HFF-Myc (cell line): ENCODE measurements around the gene ABCG1.

Experiments
- DNase-seq: peaks from one replicate; pipeline ENCODE4 v3.0.0-alpha.2; 2011; ENCODE audit warnings: low read depth; ENCODE audit errors: extremely low read depth
- H3K4me3 ChIP-seq: replicated peaks from 2 replicates; pipeline ENCODE4 v1.5.1; 2011; ENCODE audit warnings: low read depth, mild to moderate bottlenecking, control low read depth, low read length
- CTCF ChIP-seq: IDR thresholded peaks from 2 replicates; pipeline ENCODE4 v1.5.1; 2012; ENCODE audit warnings: mild to moderate bottlenecking, low read depth, low read length, control low read depth; ENCODE audit errors: missing control alignments

The ABCG1 gene

DNA sequence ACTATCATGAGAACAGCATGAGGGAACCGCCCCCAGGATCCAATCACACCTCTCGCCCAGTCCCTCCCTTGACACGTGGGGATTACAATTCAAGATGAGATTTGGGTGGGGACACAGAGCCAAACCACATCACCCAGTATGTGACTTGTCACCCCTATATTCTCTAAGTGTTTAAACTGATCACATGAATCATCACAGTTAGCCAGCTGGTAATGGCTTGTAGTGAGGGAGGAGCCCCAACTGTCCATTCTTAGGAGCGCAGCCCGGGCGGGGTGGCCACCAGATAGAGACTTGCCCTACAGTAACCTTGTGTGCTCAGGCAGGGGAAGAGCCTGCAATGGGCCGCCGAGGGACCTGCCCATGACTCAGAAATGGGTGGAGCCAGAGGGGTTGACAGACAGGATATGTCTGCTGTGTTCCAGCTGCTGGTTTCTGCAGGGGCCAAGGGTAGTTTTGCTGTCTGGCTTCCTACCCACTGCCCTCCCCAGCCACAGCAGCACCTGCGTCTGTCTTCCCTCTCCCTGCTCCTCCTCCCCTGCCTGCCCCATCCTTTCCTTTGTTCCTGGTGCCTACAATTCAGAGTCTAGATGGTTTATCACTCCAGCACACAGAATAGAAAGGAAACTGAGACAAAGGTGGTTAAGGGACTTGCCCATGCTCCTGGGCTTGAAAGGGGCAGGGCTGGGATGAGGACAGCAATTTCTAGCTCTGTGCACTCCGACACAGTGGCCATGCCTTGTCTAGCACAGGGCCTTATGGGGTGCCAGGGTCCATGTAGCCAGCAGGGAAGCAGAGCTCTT, 9.2 kb downstream of the ABCG1 start:
- H3K4me3 ChIP-seq: no peak overlapping the region
- no peak for TF ChIP-seq CTCF
- peak; percentile 29 for DNase-seq

DNA sequence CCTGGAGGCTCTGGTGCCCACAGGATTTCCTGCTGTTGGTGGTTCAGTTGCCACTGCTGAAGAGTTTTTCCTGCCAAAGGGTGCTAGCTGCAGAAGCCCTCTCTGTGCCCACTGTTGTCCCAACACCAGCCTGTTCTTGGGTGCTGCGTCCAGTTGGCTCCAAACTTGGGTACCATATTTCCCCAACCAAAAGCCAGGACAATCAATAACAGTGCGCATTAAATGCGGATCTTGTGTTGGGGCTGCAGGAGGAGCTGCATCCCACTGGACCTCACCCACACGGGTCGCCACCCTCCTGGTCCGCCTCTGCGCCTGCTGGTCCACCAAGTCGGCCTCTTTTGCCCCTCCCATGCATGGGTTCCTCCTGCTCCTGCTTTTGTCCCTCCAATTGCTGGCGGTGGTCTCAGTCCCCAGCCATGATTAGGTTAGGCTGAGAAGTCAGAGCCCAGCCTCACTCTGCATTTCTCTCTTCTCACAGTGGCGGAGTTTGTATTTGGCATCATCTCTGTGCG, 9.8 kb downstream of the ABCG1 start:
- no peak for TF ChIP-seq CTCF
- H3K4me3 ChIP-seq: no peak overlapping the region
- no peak for DNase-seq

GRCh38 chr21:42229676-42230075, 10.7 kb downstream of the ABCG1 start:
- no peak for DNase-seq
- H3K4me3 ChIP-seq: no peak overlapping the region
- TF ChIP-seq CTCF: no peak

GRCh38 chr21:42230178-42230577, 11.2 kb downstream of the ABCG1 start:
- DNase-seq: no peak
- TF ChIP-seq CTCF: no peak
- H3K4me3 ChIP-seq: no peak overlapping the region

- no peak for TF ChIP-seq CTCF
- no peak overlapping the region for H3K4me3 ChIP-seq
- no peak for DNase-seq
These were observed 11.7 kb downstream of the ABCG1 start for GRCh38 chr21:42230636-42231035.

DNA sequence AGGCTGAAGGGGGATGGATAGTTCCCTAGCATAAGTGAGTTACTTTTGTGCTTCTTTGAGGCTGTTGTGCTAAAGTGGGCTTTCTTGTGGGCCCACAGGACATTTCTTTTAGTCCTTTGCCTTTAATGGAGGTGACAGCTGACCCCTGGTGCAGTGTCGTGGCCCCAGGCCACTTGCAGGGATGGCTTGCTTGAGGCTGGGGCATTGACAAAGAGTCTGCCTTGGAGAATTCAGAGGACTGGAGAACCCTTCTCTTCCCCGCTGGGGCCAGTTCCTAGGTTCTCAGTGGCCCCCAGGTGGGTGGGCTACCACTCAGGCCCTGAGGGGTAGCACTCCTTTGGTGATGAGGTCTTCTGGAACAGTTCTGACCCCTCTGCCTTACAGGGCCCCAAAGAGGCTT, 12.8 kb downstream of the ABCG1 start:
- H3K4me3 ChIP-seq: no peak overlapping the region
- no peak for DNase-seq
- TF ChIP-seq CTCF: no peak
